ENCODE measurements around the gene CHADL. TPM values are rescaled to one million over a fixed set of nuclear protein-coding genes. Genes with fewer than 3 reads are reported as not detected.
A peak's percentile ranks its signal among the peaks of the same experiment; 100 is the strongest.
"Not testable (repeated sequence)": the region's sequence is repeated elsewhere in the genome, so short reads cannot be mapped to it uniquely, and the experiment has no call there.

CHADL gene
- total and polyA plus RNA-seq, 12 donors, result 4.5 to 46.6 (median 10.6) TPM

- Histone ChIP-seq H3K4me1 (peaks cover 0 to 30% (median 14%) of the 10 kb centered on the region in 9 donors), H3K9me3 (no peaks in the 10 kb centered on the region), H3K27me3 (no peaks in the 10 kb centered on the region), H3K4me3 (no peak overlapping the region), H3K36me3 (peaks cover 0 to 96% (median 48%) of the 10 kb centered on the region in 9 donors), H3K27ac (peak overlapping the region in 7 of 10 donors; percentile 68 to 88 (median 85))
- WGBS, 2 donors, result 90 to 96% methylated on average over 15 of the region's 15 CpGs
- no peak for TF ChIP-seq CTCF (IDR thresholded peaks at IDR 0.05)
- ATAC-seq (no peak), DNase-seq (no peak)
- intact Hi-C loops (cut with DNase I), result no loop called here
Measured at GRCh38 chr22:41262250-41262765, 21.6 kb upstream of the CHADL start.

GRCh38 chr22:41261541-41262249 is 21.0 kb upstream of the CHADL start:
- ATAC-seq (peak; percentile 40 to 71 (median 59)), DNase-seq (peak in 1 of 2 donors; percentile 37)
- Histone ChIP-seq H3K4me3 (no peak overlapping the region), H3K9me3 (no peaks in the 10 kb centered on the region), H3K36me3 (peaks cover 0 to 96% (median 46%) of the 10 kb centered on the region in 9 donors), H3K27ac (peak overlapping the region; percentile 37 to 88 (median 82)), H3K4me1 (peaks cover 0 to 36% (median 17%) of the 10 kb centered on the region in 9 donors), H3K27me3 (no peaks in the 10 kb centered on the region)
- TF ChIP-seq CTCF (IDR thresholded peaks at IDR 0.05), result peak in 1 of 9 donors; percentile 2
- intact Hi-C loops (cut with DNase I), result loop anchor here in 1 of 10 donors (2.0 kb wide), 1 partner anchor 65 kb away; no protein-coding TSS in a partner anchor
- WGBS, 2 donors, result 43 to 64% methylated on average over 12 of the region's 12 CpGs

- peak overlapping the region; percentile 44 to 88 (median 82) for H3K27ac ChIP-seq
- no peak for TF ChIP-seq CTCF (IDR thresholded peaks at IDR 0.05)
- ATAC-seq (peak; percentile 84 to 95 (median 92)), DNase-seq (peak; percentile 74 to 75)
- no peaks in the 10 kb centered on the region for H3K9me3 ChIP-seq
- 59 to 78% methylated on average over 7 of the region's 7 CpGs for WGBS, 2 donors
- intact Hi-C loops (cut with DNase I), result loop anchor here in 1 of 10 donors (2.0 kb wide), 1 partner anchor 64 kb away; no protein-coding TSS in a partner anchor
- H3K27me3 ChIP-seq, result no peaks in the 10 kb centered on the region
- peaks cover 0 to 99% (median 43%) of the 10 kb centered on the region in 9 donors for H3K36me3 ChIP-seq
- peaks cover 0 to 38% (median 17%) of the 10 kb centered on the region in 9 donors for H3K4me1 ChIP-seq
- H3K4me3 ChIP-seq, result no peak overlapping the region
Measured at GRCh38 chr22:41260871-41261270, 20.1 kb upstream of the CHADL start.

DNA sequence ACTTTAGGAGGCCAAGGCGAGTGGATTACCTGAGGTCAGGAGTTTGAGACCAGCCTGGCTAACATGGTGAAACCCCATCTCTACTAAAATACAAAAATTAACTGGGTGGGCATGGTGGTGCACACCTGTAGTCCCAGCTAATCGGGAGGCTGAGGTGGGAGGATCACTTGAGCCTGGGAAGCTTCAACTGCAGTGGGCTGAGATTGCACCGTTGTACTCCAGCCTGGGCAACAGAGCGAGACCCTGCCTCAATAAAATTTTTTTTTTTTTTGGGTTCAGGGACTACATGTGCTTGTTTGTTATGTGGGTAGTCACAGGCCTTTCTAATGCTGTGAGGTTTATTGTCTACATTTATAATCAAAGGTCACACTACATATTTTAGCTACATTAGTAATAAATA is 19.0 kb upstream of the CHADL start:
- WGBS, 2 donors, result 98% methylated on average over 4 of the region's 4 CpGs
- not testable (repeated sequence) for H3K9me3 ChIP-seq, H3K27me3 ChIP-seq, ATAC-seq, DNase-seq, H3K4me3 ChIP-seq
- Histone ChIP-seq H3K4me1 (peaks cover 0 to 38% (median 17%) of the 10 kb centered on the region in 9 donors), H3K36me3 (peaks cover 0 to 100% (median 40%) of the 10 kb centered on the region in 9 donors), H3K27ac (peak overlapping the region in 7 of 10 donors; percentile 55 to 88 (median 83))
- intact Hi-C loops (cut with DNase I), result loop anchor here in 1 of 10 donors (2.0 kb wide), 1 partner anchor 63 kb away; no protein-coding TSS in a partner anchor

Data from heart right ventricle (tissue), 16 donors.